Tibial nerve (tissue), 4 donors: ENCODE data around the gene BRI3.

Experiments
- EP300 ChIP-seq, 2 donors: sonication (generic); formaldehyde crosslinking; IDR thresholded peaks; one replicate each; pipeline ENCODE4 v1.6.1; 2017; ENCODE audit warnings: antibody characterized with exemption in 2 of 2, mild to moderate bottlenecking in 1 of 2
- POLR2A ChIP-seq, 2 donors: fragments of 450-650 bp; IDR thresholded peaks; one replicate each; pipeline ENCODE4 v1.6.1; 2017; ENCODE audit warnings: antibody characterized with exemption in 2 of 2, mild to moderate bottlenecking in 2 of 2, moderate library complexity in 2 of 2
- TF ChIP-seq, protein P1 (sequence below), 5 experiments: fragments of 200-600 bp in 3 of 5; fragments of 450-650 bp in 2 of 5; sonication (generic) in 3 of 5; IDR thresholded peaks; one replicate each; pipeline ENCODE4 v1.5.1; 2016 to 2019; ENCODE audit warnings: antibody characterized with exemption in 5 of 5, mild to moderate bottlenecking in 3 of 5, moderate library complexity in 2 of 5

GRCh38 chr7:98266840-98267239, 14.6 kb upstream of the BRI3 start:
- TF ChIP-seq, protein P1, sequence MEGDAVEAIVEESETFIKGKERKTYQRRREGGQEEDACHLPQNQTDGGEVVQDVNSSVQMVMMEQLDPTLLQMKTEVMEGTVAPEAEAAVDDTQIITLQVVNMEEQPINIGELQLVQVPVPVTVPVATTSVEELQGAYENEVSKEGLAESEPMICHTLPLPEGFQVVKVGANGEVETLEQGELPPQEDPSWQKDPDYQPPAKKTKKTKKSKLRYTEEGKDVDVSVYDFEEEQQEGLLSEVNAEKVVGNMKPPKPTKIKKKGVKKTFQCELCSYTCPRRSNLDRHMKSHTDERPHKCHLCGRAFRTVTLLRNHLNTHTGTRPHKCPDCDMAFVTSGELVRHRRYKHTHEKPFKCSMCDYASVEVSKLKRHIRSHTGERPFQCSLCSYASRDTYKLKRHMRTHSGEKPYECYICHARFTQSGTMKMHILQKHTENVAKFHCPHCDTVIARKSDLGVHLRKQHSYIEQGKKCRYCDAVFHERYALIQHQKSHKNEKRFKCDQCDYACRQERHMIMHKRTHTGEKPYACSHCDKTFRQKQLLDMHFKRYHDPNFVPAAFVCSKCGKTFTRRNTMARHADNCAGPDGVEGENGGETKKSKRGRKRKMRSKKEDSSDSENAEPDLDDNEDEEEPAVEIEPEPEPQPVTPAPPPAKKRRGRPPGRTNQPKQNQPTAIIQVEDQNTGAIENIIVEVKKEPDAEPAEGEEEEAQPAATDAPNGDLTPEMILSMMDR (IDR thresholded peaks at IDR 0.05), result peak in 1 of 5 experiments; percentile 16
- TF ChIP-seq POLR2A (IDR thresholded peaks at IDR 0.05) (no peak), EP300 (IDR thresholded peaks at IDR 0.05) (no peak)
